ENCODE measurements around the gene EML5.

Gene EML5

GRCh38 chr14:88706425-88706824 is 86.3 kb downstream of the EML5 start:
- no peak for DNase-seq (ENCODE audit: extremely low read depth, low read depth)
- TF ChIP-seq CTCF (IDR thresholded peaks at IDR 0.05; ENCODE audit: low read depth, low read length, missing control alignments): no peak
- no peak overlapping the region for H3K4me3 ChIP-seq (replicated peaks; ENCODE audit: low read depth, low read length)

GRCh38 chr14:88698651-88699050 is 94.1 kb downstream of the EML5 start:
- H3K4me3 ChIP-seq (replicated peaks; ENCODE audit: low read depth, low read length): no peak overlapping the region
- TF ChIP-seq CTCF (IDR thresholded peaks at IDR 0.05; ENCODE audit: low read depth, low read length, missing control alignments): no peak
- DNase-seq (ENCODE audit: extremely low read depth, low read depth): no peak

GRCh38 chr14:88695870-88696269 is 96.9 kb downstream of the EML5 start:
- no peak overlapping the region for H3K4me3 ChIP-seq (replicated peaks; ENCODE audit: low read depth, low read length)
- DNase-seq (ENCODE audit: extremely low read depth, low read depth): no peak
- TF ChIP-seq CTCF (IDR thresholded peaks at IDR 0.05; ENCODE audit: low read depth, low read length, missing control alignments): no peak

GRCh38 chr14:88688386-88688785 is 104.4 kb downstream of the EML5 start:
- no peak overlapping the region for H3K4me3 ChIP-seq (replicated peaks; ENCODE audit: low read depth, low read length)
- TF ChIP-seq CTCF (IDR thresholded peaks at IDR 0.05; ENCODE audit: low read depth, low read length, missing control alignments): no peak
- DNase-seq (ENCODE audit: extremely low read depth, low read depth): no peak

- H3K4me3 ChIP-seq (replicated peaks; ENCODE audit: low read depth, low read length): no peak overlapping the region
- no peak for TF ChIP-seq CTCF (IDR thresholded peaks at IDR 0.05; ENCODE audit: low read depth, low read length, missing control alignments)
- peak; percentile 11 for DNase-seq (ENCODE audit: extremely low read depth, low read depth)
Measured at GRCh38 chr14:88683119-88683518, 109.6 kb downstream of the EML5 start.

- DNase-seq (ENCODE audit: extremely low read depth, low read depth): no peak
- no peak for TF ChIP-seq CTCF (IDR thresholded peaks at IDR 0.05; ENCODE audit: low read depth, low read length, missing control alignments)
- H3K4me3 ChIP-seq (replicated peaks; ENCODE audit: low read depth, low read length): no peak overlapping the region
Measured at GRCh38 chr14:88682495-88683114, 110.1 kb downstream of the EML5 start.
